RKO (cell line): Measurements from ENCODE around the gene DHX36.

Experiments
- DNase-seq: peaks from one replicate; pipeline ENCODE4 v3.0.0-alpha.2; 2016; ENCODE audit warnings: low spot score

DHX36 gene

GRCh38 chr3:154290187-154290586 lies 34.1 kb downstream of the DHX36 start:
- no peak for DNase-seq

DNA sequence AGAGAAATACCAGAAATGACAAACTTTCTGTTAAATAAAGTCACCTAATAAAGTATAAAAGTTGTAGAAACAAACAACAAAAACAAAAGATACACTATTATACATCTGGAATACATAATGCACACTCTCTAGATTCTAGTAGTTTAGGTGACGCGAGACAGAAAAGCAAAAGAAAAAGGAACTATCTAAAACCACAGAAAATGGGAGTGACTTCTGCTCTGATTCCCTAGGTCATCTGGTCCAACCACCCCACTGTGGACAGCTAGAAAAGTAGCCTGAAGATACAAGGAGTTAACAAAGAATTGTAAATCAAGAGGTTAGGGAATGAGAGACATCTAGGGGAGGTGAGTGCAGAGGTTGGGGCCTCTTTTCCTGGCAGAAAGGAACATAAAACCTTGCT lies 39.1 kb downstream of the DHX36 start:
- DNase-seq = no peak

- DNase-seq = no peak
Observed at GRCh38 chr3:154280161-154280560, 44.1 kb downstream of the DHX36 start.

- no peak for DNase-seq
Observed at GRCh38 chr3:154275965-154276364, 48.3 kb downstream of the DHX36 start.

DNA sequence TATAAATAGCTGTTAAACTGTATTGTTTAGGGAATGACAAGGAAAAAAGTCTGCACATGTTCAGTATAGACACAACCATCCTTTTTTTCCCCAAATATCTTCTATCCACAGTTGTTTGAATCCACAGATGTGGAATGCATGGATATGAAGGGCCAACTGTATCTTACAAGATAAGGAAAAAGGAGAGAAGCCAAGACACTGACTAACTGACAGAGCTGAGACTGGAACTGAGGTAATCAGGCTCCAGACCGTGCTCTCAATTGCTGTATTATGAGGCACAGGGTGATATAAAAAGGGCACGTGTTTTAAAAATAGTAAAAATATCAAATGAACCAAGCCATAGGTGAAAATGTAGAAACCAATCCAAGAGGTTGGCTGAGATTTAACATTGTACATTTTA lies 49.0 kb downstream of the DHX36 start:
- DNase-seq = no peak

GRCh38 chr3:154274348-154274747 lies 49.9 kb downstream of the DHX36 start:
- DNase-seq = no peak

DNA sequence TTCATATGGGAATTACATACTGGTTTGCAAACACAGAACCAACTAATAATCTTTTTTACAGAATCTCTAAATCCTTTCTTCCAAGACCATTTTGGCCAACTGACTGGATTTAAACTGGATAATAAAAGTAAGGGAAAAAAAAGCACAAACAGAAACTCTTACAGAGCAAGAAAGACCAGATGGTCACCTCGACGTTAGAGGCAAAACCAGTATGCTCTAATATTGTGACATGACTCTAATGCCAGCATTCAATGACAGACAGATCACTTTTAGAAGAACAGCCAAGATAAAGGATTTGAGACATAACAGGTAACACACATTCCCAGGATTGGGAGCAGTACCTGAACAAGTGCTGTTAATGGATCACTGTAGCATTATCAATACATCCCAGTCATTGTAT lies 50.9 kb downstream of the DHX36 start:
- no peak for DNase-seq

DNA sequence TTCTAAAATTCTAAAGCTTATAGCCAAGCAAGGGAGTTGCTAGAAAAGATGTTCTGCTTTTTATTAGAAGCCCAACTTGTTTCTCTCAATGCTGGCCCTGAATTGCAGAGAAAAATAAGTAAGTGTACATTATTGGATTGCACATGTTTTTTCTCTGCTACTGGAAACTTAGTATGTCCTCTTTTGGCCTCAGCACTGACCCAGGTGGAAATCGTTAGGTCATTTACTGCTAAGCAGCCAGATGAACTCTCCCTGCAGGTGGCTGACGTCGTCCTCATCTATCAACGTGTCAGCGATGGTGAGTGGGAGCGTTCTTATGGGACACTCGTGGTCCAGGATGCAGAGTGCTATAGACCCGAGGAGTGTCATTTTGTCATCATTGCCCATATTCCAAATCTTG lies 69.8 kb downstream of the DHX36 start:
- DNase-seq = no peak

DNA sequence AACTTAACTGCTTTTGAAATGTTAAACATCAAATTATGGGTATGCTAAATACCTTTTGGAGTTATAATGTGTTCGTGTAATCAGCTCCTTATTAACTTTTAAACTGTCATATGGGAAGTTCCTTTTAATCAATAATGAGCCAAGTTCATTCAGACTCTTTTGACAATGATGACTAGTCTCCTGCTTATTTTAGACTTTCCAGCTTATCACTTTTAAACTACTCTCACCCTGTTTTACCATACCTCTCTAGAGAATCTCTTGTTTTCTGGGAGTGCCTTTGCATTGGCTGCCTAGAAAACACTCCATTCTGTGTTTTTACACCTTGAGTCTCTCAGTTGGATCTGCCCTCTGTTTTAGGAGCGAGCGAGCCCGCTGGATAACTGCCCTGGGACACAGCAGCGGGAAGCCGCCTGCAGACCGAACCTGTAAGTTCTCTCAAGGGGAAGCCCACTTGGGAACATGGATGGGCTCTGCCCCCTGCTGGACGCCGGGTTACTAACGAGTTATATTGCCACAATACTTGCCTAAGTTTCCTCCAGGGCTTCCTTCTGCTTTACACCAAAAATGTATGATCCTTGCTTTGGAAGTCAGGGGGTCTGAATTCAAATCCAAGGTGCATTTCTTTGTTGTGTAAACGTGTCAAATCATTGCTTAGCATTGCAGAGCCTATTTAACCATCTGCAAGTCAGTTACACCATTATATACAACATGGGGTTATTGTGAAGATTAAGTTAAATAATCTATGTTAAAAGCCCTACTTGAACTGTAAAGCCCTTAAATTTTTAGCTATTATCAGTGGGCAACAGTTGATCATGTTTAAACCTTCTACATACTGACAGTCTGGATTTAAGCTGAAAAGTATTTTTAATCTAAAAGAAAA lies 71.3 kb downstream of the DHX36 start:
- peak; percentile 79 for DNase-seq

- DNase-seq = no peak
Observed at GRCh38 chr3:154251610-154252009, 72.7 kb downstream of the DHX36 start.

GRCh38 chr3:154250291-154250690 lies 74.0 kb downstream of the DHX36 start:
- no peak for DNase-seq

DNA sequence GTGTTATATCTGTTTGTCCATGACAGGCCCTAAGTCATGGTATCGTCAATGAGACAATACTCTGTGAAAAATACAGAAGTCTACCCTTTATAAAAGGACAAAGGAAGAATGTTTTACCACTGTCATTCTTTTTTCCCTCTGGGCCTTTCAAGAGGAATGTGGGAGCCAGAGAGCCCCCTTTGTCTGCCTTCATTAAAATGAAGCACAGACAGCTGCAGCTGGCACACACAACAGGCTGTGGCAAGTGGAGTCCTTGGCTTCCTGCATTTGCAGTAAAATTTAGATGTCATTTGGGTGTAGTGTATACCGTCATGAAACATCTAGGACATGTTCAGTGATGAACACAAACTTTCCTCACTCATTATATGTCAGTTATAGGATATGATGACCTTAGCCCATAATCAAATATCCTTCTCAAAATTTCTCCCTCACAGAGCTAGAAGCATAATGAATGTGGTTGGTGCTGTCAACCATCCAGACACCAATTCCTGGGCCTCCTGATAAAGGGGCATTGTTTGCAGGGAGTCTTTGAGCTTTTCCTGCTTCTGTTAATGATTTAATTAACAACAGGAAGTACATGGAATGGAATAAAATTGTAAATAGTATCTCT lies 76.4 kb downstream of the DHX36 start:
- DNase-seq = no peak

DNA sequence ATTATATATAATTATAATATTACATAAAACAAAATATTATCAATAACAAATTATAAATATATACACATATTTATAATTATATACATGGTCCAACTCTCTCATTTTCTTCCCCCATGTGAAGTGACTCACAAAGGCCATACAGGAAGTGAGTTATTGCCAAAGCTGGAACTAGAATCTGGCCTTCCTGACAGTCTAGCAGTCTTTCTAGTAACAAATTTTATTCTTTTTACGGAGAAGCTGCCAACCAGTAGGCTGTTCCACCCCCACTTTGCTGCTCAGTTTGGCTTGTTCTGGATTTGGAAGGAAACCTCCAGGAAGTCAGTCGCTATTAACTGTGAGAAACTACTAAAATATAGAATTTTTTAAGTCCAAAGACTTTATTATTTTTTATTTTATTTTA lies 79.6 kb downstream of the DHX36 start:
- DNase-seq = peak; percentile 46

DNA sequence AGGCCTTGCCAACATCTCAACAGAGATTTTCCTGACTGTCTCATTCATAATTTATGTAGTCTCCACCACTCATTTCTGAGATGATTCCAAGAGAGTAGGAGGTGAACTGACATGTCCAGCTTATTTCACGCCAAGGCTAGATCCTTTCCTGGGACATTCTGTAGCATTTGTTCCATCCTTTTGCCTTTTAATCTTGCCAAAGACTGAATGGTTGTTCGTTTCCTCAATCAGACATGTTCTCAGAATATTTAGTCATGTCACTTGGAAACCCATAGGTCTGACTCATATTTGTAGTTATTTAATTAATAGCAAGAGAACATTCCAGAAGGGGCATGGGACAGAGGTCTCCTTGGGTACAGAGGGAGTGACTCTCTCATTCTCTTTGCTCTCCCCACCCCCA lies 80.9 kb downstream of the DHX36 start:
- no peak for DNase-seq

- DNase-seq = no peak
Observed at GRCh38 chr3:154242766-154243165, 81.5 kb downstream of the DHX36 start.

DNA sequence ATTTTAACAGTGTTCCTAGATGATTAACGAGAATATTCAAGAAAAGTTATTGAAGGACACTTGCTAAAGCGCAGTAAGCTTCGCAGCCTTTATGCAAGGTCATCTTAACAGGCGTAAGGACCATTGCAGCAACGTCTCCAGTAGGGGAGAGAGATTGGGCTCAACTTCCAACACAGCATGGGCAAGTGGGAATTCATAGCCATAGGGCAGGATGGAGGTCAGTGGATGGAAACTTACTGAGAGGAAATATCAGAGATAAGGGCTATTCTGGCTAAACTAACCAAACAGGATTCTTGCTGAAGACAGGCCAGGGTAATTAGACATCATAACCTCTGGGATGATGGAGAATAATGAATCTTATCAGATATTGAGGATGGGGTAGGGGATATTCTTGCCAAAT lies 82.8 kb downstream of the DHX36 start:
- DNase-seq = no peak

DNA sequence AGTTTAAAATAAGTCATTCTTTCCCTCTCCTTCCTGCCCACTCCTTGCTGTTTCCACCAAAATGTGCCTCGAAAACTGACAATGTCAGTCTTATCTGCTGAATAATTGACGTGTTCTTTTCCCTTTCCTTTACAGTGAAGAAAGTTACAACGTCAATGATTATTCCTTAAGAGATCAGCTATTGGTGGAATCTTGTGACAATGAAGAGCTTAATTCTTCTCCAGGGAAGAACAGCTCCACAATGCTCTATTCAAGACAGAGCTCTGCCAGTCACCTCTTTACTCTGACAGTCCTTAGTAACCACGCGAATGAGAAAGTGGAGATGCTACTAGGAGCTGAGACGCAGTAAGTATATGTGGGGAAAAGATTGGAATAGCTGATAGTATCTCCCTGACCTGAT lies 84.1 kb downstream of the DHX36 start:
- no peak for DNase-seq

DNA sequence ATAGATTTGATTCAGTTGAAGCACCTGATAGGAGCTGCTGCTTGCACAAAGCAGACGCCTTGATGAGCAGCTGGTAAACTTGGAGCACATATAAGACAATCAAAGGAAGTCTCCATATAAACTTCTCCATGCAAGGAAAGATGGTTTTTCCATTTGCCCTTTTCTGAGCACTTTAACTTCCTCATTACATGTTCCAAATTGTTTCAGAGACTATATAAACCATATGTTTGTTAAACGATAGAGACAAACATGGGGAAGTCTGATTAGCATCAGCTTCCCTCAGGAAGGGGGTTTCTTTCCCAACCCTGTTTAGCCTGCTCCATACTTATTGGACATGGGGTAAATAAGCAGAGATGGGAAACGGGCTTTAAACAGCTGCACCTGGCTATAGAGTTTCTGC lies 88.0 kb downstream of the DHX36 start:
- DNase-seq = no peak

DNA sequence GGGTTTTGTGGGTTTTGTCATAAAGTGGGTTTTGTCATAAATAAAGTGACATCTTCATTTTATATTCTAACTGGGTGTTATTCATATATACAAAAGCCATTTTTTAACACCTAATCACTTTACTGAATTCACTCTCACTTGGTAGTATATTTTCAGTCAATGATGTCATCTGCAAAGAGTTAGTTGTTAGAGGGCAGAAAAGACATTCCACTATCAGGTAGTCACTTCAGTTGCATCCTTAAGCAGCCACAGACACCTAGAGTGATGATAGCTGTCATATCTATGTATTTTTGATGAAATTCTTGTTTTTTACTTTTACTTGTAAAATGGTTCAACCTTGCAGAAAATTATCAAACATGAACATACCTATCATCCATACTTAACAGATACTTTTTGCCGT lies 89.0 kb downstream of the DHX36 start:
- DNase-seq = peak; percentile 14

DNA sequence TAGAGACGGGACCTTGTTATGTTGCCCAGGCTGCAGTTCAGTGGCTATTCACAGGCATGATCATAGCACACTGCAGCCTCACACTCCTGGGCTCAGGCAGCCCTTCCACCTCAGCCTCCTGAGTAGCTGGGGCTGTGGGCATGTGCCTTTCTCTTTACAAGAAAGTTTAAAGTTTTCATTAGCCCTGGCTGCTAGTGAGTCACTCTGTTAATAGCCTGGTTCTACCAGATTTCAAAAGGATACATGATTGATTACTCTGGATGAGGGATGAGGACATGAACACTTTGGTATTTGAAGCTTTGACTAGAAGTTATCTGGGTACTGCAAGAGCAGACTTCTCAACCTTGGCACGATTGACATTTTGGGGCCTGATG lies 95.1 kb downstream of the DHX36 start:
- DNase-seq = no peak

GRCh38 chr3:154228561-154229216 lies 95.6 kb downstream of the DHX36 start:
- DNase-seq = no peak

GRCh38 chr3:154227531-154227930 lies 96.8 kb downstream of the DHX36 start:
- DNase-seq = no peak

GRCh38 chr3:154225536-154225935 lies 98.8 kb downstream of the DHX36 start:
- no peak for DNase-seq
